ENCODE data around the gene SLC39A11.
A peak's percentile ranks its signal among the peaks of the same experiment; 100 is the strongest.
"Not testable (repeated sequence)": the region's sequence is repeated elsewhere in the genome, so short reads cannot be mapped to it uniquely, and the experiment has no call there.

SLC39A11 gene

DNA sequence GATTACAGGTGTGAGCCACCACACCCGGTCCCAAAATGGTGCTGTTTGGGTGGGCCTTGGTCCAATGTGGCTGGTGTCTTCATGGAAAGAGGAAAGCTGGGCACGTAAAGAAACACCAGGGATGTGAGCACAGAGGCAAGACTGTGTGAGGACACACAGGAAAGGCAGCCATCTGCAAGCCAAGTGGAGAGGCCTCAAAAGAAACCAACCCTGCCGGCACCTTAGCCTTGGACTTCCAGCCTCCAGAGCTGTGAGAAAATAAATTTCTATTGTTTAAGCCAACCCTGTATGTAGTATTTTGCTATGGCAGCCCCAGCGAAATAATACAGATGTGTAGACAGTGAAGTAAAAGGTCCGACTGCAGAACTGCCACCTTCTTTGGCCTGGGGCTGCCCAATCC is 68.7 kb downstream of the SLC39A11 start:
- ATAC-seq: no peak
- H3K4me1 Mint-ChIP-seq: peaks cover 17% of the 10 kb centered on the region
- no peaks in the 10 kb centered on the region for H3K27me3 Mint-ChIP-seq
- peaks cover 9% of the 10 kb centered on the region for H3K9me3 Mint-ChIP-seq
- H3K4me3 Mint-ChIP-seq: no peak overlapping the region
- no peak overlapping the region for H3K27ac Mint-ChIP-seq
- peaks cover 89% of the 10 kb centered on the region for H3K36me3 Mint-ChIP-seq

DNA sequence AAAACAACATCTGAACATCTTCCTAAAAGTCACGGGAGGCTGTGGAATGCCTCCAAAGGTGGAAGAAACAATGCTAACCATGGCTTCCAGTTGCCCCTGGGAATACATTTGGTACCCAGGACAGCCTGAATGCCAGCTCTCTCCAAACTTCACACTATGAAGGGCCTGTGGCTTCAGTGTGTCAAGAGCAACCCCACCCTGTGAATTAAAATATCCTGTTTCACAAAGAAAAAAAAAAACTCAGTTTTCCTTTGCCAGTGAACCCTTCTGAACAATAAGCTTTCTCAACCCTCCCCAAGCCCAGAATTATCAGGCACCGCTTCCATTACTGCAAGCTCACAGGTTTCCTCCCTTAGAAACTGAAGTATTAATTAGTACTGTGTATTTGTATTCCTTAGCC is 69.8 kb downstream of the SLC39A11 start:
- peaks cover 6% of the 10 kb centered on the region for H3K4me1 Mint-ChIP-seq
- no peak overlapping the region for H3K27ac Mint-ChIP-seq
- H3K36me3 Mint-ChIP-seq: peaks cover 86% of the 10 kb centered on the region
- H3K9me3 Mint-ChIP-seq: peaks cover 13% of the 10 kb centered on the region
- no peak for ATAC-seq
- no peak overlapping the region for H3K4me3 Mint-ChIP-seq
- H3K27me3 Mint-ChIP-seq: no peaks in the 10 kb centered on the region

DNA sequence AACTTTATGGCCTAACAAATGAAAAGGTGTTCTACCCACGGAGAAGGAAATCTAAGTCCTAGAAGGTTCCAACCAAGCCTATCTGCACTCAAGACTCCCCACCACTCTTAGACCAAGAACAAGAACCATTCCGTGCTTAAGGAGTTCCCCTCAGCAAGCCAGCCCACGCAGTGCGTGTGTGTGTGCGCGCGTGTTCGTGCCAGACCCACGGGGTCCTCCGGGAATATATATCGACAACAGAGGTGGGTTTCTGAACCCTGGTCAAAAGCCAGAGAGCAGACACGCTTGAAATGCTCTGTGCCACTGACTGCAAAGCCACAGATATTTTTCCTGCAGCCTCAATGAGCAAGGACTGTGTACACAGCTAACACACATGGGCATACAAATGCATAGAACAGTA is 70.7 kb downstream of the SLC39A11 start:
- H3K27ac Mint-ChIP-seq: no peak overlapping the region
- no peak for ATAC-seq
- peaks cover 83% of the 10 kb centered on the region for H3K36me3 Mint-ChIP-seq
- H3K27me3 Mint-ChIP-seq: no peaks in the 10 kb centered on the region
- H3K4me1 Mint-ChIP-seq: peaks cover 2% of the 10 kb centered on the region
- peaks cover 13% of the 10 kb centered on the region for H3K9me3 Mint-ChIP-seq
- no peak overlapping the region for H3K4me3 Mint-ChIP-seq

DNA sequence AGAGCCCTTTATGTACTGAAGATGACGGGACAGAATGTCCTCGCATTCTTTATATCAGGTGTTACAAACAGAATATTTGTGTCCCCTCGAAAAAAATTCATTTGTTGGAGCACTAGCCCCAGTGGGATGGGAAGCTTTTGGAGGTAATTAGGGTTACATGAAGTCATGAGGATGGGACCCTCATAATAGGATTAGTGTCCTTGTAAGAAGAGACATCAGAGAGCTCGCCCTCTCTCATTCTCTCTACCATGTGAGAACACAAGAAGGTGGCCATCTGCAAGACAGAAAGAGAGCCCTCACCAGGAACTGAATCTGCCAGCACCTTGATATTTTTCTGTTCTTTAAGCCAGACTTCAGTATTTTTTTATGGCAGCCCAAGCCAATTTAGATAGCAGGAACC is 72.4 kb downstream of the SLC39A11 start:
- Mint-ChIP-seq H3K36me3 (peaks cover 70% of the 10 kb centered on the region), H3K27ac (no peak overlapping the region), H3K9me3 (peaks cover 10% of the 10 kb centered on the region), H3K27me3 (no peaks in the 10 kb centered on the region), H3K4me3 (no peak overlapping the region), H3K4me1 (peaks cover 6% of the 10 kb centered on the region)
- ATAC-seq: no peak

DNA sequence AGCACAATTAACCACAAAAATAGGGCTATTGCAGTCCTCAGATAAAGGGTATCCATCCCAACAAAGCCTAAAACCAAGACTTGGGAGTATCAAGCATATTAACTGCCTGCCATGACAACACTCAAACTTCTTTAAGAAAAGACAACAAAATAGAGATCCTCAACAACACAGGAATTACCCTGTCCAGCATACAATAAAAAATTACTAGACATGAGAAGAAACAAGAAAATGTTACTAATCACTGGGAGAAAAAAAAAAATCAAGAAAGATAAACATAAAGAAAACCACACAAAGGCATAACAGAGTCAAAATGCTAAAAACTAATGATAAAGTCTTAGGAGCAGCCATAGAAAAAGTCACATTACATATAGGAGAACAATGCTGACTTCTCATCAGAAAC is 73.9 kb downstream of the SLC39A11 start:
- Mint-ChIP-seq H3K27ac (no peak overlapping the region), H3K27me3 (no peaks in the 10 kb centered on the region), H3K9me3 (peaks cover 10% of the 10 kb centered on the region), H3K4me1 (peaks cover 12% of the 10 kb centered on the region), H3K4me3 (no peak overlapping the region), H3K36me3 (peaks cover 56% of the 10 kb centered on the region)
- no peak for ATAC-seq

DNA sequence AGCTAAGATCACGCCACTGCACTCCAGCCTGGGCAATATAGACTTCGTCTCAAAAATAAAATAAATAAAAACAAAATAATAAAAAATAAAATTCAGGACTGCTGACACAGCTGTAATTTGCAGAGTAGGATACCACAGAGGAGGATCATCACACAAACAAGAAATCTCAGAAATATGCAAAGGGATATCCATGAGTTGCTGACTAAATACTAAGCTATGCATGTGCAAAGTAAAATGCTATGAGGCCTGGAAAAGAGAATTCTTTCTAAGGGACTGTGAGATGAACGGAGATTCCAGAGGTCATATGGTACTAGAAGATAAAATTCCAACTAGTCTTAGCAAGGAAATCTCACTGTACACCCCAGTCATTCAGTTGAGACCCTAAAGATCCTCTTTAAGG is 74.8 kb downstream of the SLC39A11 start:
- peaks cover 18% of the 10 kb centered on the region for H3K4me1 Mint-ChIP-seq
- no peaks in the 10 kb centered on the region for H3K27me3 Mint-ChIP-seq
- ATAC-seq: no peak
- H3K4me3 Mint-ChIP-seq: no peak overlapping the region
- H3K36me3 Mint-ChIP-seq: peaks cover 48% of the 10 kb centered on the region
- H3K9me3 Mint-ChIP-seq: peaks cover 10% of the 10 kb centered on the region
- H3K27ac Mint-ChIP-seq: no peak overlapping the region

DNA sequence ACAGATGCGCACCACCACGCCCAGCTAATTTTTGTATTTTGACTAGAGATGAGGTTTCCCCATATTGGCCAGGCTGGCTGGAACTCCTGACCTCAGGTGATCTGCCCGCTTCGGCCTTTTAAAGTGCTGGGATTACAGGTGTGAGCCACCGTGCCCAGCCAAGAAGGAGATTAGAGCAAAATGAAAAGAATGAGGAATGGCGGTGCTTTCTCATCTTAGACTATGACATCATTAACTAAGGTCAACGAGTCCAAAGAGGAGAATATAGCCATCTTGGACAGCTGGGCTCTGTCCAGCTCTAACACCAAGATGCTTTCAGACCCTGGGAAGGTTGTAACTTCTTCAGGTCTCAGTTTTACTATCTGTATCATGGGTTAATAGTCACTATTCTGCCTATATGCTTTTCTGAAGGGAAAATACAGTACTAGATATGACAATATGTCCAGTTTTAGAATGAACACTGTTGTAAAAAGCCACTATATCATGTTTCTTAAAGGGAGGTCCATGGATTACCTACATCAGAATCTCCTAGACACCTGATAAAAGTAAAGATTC is 76.7 kb downstream of the SLC39A11 start:
- peaks cover 37% of the 10 kb centered on the region for H3K36me3 Mint-ChIP-seq
- no peak for ATAC-seq
- peaks cover 7% of the 10 kb centered on the region for H3K9me3 Mint-ChIP-seq
- no peaks in the 10 kb centered on the region for H3K27me3 Mint-ChIP-seq
- peaks cover 23% of the 10 kb centered on the region for H3K4me1 Mint-ChIP-seq
- H3K4me3 Mint-ChIP-seq: no peak overlapping the region
- no peak overlapping the region for H3K27ac Mint-ChIP-seq

DNA sequence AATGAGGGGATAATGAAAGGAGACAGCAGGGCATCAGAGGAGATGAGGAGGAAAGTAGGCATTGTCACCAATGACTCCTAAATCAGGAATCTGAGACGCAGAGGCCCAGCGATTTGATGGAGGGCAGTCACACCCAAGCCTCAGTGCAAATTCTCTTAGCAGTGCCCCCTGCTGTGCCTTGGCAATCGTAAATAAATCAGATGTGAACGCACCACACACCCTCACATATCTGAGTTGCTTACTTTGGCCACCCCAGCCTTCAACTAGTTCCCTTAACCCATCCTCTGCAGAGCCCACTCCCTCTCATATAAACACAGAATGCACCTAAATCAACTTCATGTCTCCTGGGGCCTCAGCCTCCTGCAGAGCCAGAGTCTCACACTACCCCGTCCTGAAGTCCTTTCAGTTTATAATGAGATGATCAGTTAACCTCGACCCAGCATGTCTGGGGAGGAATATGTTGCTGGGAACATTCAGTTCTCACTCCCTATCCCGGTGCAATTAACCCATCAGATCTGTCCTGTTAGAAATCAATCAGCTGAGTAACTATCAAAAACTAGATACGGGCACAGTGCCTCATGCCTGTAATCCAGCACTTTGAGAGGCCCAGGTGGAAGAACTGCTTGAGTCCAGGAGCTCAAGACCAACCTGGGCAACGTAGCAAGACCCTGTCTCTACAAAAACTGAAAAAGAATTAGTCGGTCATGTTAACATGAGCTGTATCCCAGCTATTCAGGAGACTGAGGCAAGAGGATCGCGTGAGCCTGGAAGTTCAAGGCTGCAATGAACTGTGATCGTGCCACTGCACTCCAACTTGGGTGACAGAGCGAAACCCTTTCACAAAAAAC is 78.4 kb downstream of the SLC39A11 start:
- no peak for ATAC-seq
- H3K27me3 Mint-ChIP-seq: no peaks in the 10 kb centered on the region
- peaks cover 28% of the 10 kb centered on the region for H3K36me3 Mint-ChIP-seq
- no peak overlapping the region for H3K27ac Mint-ChIP-seq
- H3K4me3 Mint-ChIP-seq: no peak overlapping the region
- peaks cover 4% of the 10 kb centered on the region for H3K9me3 Mint-ChIP-seq
- peaks cover 24% of the 10 kb centered on the region for H3K4me1 Mint-ChIP-seq

DNA sequence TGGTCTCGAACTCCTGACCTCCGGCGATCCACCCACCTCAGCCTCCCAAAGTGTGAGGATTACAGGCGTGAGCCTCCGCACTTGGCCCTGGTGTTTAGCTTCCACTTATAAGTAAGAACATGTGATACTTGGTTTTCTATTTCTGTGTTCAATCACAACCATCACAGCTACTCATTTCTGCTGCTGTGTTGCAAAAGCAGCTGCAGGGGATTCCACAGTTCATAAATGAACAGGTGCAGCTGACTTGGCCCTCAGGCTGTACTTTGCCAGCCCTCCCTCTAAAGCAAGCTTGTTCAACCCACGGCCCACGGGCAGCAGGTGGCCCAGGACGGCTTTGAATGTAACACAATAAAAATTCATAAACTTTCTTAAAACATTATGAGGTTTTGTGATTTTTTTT is 79.2 kb downstream of the SLC39A11 start:
- Mint-ChIP-seq H3K9me3 (no peaks in the 10 kb centered on the region), H3K36me3 (peaks cover 23% of the 10 kb centered on the region), H3K4me3 (no peak overlapping the region), H3K27me3 (no peaks in the 10 kb centered on the region), H3K4me1 (peaks cover 24% of the 10 kb centered on the region), H3K27ac (no peak overlapping the region)
- ATAC-seq: peak; percentile 64

DNA sequence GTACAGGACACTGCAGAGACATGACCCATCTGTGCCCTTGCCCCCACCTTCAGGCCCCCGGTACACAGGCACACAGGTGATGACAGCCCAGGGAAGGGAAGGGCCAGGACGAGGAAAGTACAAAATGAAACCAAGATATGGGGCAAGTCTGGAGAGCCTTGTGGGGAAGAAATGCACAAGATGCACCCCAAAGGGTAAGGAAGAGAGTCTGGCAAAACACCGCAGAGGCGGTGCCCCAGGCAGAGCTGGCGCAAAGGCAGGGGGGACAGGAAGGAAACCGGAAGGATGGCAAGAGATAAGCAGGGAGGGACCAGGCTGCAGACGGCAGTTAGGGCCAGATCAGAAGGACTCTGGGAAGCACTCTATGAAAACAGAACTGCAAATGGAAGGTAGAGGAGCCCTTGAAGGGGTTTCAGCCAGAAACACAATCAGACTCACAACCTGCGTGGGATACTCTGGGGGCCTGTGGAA is 81.4 kb downstream of the SLC39A11 start:
- Mint-ChIP-seq H3K9me3 (no peaks in the 10 kb centered on the region), H3K36me3 (peaks cover 25% of the 10 kb centered on the region), H3K4me3 (no peak overlapping the region), H3K27ac (peak overlapping the region; percentile 7), H3K27me3 (no peaks in the 10 kb centered on the region), H3K4me1 (peaks cover 18% of the 10 kb centered on the region)
- ATAC-seq: no peak

DNA sequence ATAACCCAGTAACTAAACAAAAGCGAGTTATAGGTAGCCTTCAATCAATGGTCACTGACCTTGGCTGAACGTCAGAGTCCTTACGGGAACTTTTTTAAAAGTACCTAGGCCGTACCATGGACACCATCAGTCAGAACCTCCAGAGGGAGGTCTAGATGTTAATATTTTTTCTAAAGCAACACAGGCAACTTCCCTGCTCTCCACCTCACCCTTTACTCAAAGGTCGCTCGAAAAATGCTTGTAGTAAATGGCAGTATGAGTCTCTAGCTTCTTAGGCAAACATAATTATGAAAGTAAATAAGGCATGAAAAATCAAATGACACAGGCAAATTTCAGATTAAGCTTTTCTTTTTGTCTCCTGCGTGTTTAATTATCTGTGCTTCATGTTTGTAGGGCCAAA is 82.1 kb downstream of the SLC39A11 start:
- peaks cover 28% of the 10 kb centered on the region for H3K36me3 Mint-ChIP-seq
- no peak overlapping the region for H3K4me3 Mint-ChIP-seq
- H3K4me1 Mint-ChIP-seq: peaks cover 18% of the 10 kb centered on the region
- no peak overlapping the region for H3K27ac Mint-ChIP-seq
- no peaks in the 10 kb centered on the region for H3K9me3 Mint-ChIP-seq
- H3K27me3 Mint-ChIP-seq: no peaks in the 10 kb centered on the region
- ATAC-seq: no peak

DNA sequence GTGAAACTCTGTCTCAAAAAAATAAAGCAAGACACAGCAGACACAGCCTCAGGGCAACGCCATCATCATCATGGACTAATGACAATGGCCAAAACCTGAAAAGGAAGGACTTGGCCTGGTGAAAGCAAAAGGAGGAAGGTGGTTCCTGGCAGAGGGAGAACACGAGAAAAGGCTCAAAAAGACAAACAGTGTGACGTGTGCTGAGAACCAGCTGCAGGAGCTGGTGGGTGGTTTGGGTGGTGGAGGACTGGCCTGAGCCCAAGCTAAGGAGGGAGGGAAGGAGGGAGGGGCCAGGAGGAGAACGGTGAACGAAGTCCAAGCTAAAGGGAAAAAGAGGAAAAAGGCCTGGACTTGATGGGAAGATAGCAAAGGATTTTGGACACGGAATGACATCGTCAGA is 85.1 kb downstream of the SLC39A11 start:
- H3K27me3 Mint-ChIP-seq: no peaks in the 10 kb centered on the region
- H3K36me3 Mint-ChIP-seq: peaks cover 43% of the 10 kb centered on the region
- ATAC-seq: no peak
- peaks cover 3% of the 10 kb centered on the region for H3K9me3 Mint-ChIP-seq
- no peak overlapping the region for H3K27ac Mint-ChIP-seq
- H3K4me3 Mint-ChIP-seq: no peak overlapping the region
- peaks cover 6% of the 10 kb centered on the region for H3K4me1 Mint-ChIP-seq

DNA sequence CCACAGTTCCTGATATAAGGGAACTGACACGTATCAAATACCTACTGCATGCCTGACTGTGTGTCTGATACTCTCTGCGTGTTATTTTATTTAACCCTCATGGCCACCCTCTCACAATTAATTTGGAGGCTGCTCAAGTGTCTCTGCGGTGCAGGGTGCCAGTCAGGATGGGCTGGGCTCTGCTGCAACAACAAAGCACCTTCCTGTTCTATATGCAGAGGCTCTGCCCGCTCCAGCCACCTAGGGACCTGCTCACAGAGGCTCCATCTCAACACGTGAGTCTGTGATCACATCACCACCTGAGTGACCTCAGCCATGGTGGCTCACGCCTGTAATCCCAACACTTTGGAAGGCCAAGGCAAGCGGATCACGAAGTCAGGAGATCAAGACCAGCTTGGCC is 87.1 kb downstream of the SLC39A11 start:
- ATAC-seq: no peak
- peaks cover 3% of the 10 kb centered on the region for H3K9me3 Mint-ChIP-seq
- peaks cover 39% of the 10 kb centered on the region for H3K36me3 Mint-ChIP-seq
- no peaks in the 10 kb centered on the region for H3K4me1 Mint-ChIP-seq
- no peaks in the 10 kb centered on the region for H3K27me3 Mint-ChIP-seq
- H3K4me3 Mint-ChIP-seq: no peak overlapping the region
- H3K27ac Mint-ChIP-seq: no peak overlapping the region

DNA sequence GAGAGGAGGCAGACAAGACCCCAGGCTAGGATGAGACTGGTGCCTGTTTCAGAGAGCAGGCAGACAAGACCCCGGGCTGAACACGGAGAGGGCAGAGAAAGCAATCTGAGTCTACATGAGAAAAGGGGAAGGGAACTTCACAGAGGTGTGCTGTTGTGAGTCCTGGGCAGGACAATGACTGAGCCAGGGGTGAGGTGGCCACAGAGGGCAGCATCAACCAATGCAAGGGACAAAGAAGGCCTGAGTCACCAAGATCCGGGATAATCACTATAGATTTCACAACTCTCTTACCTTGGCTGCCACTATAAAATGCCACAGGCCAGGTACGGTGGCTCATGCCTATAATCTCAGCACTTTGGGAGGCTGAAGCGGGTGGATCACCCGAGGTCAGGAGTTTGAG is 89.0 kb downstream of the SLC39A11 start:
- Mint-ChIP-seq H3K4me1 (no peaks in the 10 kb centered on the region), H3K27ac (no peak overlapping the region), H3K27me3 (no peaks in the 10 kb centered on the region), H3K4me3 (no peak overlapping the region), H3K9me3 (peaks cover 3% of the 10 kb centered on the region), H3K36me3 (peaks cover 43% of the 10 kb centered on the region)
- no peak for ATAC-seq

DNA sequence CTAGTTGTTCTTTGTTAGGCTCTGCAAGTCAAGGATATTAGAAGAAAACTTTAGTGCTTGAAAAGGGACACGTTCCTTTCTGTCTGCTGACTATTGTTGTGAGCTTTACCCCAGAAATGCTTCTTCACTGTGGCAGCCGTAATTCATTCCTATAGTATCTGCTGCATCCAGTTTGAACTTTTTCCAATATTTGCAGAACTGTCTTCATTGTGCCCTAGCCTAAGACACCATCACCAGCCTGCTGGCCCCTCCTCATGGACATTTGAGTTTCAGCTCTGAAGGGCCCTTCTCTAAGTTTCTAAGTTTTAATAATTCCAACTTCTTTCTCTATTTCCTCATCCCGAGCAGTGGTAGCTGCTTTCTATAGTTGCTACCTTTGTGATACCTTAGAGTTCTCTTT is 91.7 kb downstream of the SLC39A11 start:
- Mint-ChIP-seq H3K4me3 (no peak overlapping the region), H3K27me3 (no peaks in the 10 kb centered on the region), H3K4me1 (no peaks in the 10 kb centered on the region), H3K36me3 (peaks cover 45% of the 10 kb centered on the region), H3K27ac (no peak overlapping the region), H3K9me3 (peaks cover 7% of the 10 kb centered on the region)
- no peak for ATAC-seq

DNA sequence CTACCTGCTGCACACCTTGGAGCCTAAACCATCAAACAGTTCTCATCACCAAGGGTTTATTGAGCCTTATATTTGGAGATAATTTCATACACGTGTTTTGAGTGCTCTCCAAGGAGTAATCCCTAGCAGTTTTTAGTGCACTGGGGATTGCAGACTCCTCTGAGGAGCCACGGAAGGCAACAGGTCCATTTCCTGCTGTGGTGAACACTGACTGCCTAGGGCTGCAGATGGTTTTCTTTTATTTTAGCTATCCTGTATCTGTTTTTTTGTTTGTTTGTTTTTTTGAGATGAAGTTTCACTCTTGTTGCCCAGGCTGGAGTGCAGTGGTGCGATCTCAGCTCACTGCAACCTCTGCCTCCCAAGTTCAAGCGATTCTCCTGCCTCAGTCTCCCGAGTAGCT is 93.0 kb downstream of the SLC39A11 start:
- H3K4me3 Mint-ChIP-seq, H3K27me3 Mint-ChIP-seq, H3K27ac Mint-ChIP-seq, H3K4me1 Mint-ChIP-seq, ATAC-seq: not testable (repeated sequence)
- Mint-ChIP-seq H3K9me3 (peaks cover 10% of the 10 kb centered on the region), H3K36me3 (peaks cover 48% of the 10 kb centered on the region)

Data from stimulated activated memory B cell treated with anti-CD40 and anti-IgM and Interleukin-4, amounts not matched to agents 10 μg/mL and 1 μg/mL and 100 μg/mL, for 72 hours (primary cell).